Measurements from ENCODE around the gene SIGLEC14.

DNA sequence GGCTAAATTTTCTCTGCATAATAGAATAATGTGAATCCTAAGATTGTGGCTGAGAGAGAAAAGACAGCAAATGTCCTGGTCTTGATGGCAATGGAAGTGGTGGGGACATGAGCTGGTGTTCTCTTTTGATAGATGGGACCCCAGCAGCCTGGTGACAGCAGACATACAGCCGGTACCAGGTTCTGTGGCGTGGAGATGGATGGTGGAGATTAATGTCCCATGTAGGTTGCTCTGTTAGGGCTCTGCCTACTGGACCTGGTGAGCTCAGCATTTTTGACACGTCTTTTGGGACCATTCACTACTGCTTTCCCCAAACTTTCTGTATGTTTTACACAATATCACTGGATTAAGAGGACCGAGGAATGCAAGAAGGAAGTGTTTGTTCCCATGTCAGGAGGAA, 8.2 kb upstream of the SIGLEC14 start:
- TF ChIP-seq EP300 (IDR thresholded peaks at IDR 0.05; ENCODE audit: borderline replicate concordance) (no peak), NFIC (IDR thresholded peaks at IDR 0.05) (no peak), ZBTB7A (IDR thresholded peaks at IDR 0.05; ENCODE audit: low read depth) (no peak), TAF1 (IDR thresholded peaks at IDR 0.05; ENCODE audit: low read depth) (no peak), TEAD4 (IDR thresholded peaks at IDR 0.05) (no peak), RAD21 (IDR thresholded peaks at IDR 0.05; ENCODE audit: low read depth) (no peak), CEBPB (IDR thresholded peaks at IDR 0.05) (no peak), YY1 (IDR thresholded peaks at IDR 0.05; ENCODE audit: low read depth) (no peak)
- TF ChIP-seq, protein P1, sequence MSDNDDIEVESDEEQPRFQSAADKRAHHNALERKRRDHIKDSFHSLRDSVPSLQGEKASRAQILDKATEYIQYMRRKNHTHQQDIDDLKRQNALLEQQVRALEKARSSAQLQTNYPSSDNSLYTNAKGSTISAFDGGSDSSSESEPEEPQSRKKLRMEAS (IDR thresholded peaks at IDR 0.05), result no peak
- TF ChIP-seq, protein P2, sequence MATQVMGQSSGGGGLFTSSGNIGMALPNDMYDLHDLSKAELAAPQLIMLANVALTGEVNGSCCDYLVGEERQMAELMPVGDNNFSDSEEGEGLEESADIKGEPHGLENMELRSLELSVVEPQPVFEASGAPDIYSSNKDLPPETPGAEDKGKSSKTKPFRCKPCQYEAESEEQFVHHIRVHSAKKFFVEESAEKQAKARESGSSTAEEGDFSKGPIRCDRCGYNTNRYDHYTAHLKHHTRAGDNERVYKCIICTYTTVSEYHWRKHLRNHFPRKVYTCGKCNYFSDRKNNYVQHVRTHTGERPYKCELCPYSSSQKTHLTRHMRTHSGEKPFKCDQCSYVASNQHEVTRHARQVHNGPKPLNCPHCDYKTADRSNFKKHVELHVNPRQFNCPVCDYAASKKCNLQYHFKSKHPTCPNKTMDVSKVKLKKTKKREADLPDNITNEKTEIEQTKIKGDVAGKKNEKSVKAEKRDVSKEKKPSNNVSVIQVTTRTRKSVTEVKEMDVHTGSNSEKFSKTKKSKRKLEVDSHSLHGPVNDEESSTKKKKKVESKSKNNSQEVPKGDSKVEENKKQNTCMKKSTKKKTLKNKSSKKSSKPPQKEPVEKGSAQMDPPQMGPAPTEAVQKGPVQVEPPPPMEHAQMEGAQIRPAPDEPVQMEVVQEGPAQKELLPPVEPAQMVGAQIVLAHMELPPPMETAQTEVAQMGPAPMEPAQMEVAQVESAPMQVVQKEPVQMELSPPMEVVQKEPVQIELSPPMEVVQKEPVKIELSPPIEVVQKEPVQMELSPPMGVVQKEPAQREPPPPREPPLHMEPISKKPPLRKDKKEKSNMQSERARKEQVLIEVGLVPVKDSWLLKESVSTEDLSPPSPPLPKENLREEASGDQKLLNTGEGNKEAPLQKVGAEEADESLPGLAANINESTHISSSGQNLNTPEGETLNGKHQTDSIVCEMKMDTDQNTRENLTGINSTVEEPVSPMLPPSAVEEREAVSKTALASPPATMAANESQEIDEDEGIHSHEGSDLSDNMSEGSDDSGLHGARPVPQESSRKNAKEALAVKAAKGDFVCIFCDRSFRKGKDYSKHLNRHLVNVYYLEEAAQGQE (IDR thresholded peaks at IDR 0.05; ENCODE audit: low read depth), result no peak

Data from Ishikawa (cell line).